ENCODE data around the gene CES2.
A peak's percentile ranks its signal among the peaks of the same experiment; 100 is the strongest.

Gene CES2

GRCh38 chr16:66902648-66903543, 32.4 kb upstream of the CES2 start:
- no peak for DNase-seq (ENCODE audit: low spot score)
- peak overlapping the region; percentile 18 for H3K4me3 ChIP-seq
- TF ChIP-seq CTCF (IDR thresholded peaks at IDR 0.05) = no peak
- peak overlapping the region; percentile 95 to 97 for H3K27ac ChIP-seq

GRCh38 chr16:66903544-66904427, 31.5 kb upstream of the CES2 start:
- peak overlapping the region; percentile 95 to 97 for H3K27ac ChIP-seq
- peak overlapping the region; percentile 18 for H3K4me3 ChIP-seq
- no peak for TF ChIP-seq CTCF (IDR thresholded peaks at IDR 0.05)
- no peak for DNase-seq (ENCODE audit: low spot score)

- no peak for TF ChIP-seq CTCF (IDR thresholded peaks at IDR 0.05)
- no peak overlapping the region for H3K4me3 ChIP-seq
- H3K27ac ChIP-seq = peak overlapping the region; percentile 95 to 97
- no peak for DNase-seq (ENCODE audit: low spot score)
These were observed 30.9 kb upstream of the CES2 start for GRCh38 chr16:66904428-66904845.

- no peak for TF ChIP-seq CTCF (IDR thresholded peaks at IDR 0.05)
- peak overlapping the region; percentile 29 for H3K4me3 ChIP-seq
- peak overlapping the region; percentile 95 to 97 for H3K27ac ChIP-seq
- no peak for DNase-seq (ENCODE audit: low spot score)
These were observed 30.3 kb upstream of the CES2 start for GRCh38 chr16:66904846-66905632.

GRCh38 chr16:66905633-66906539, 29.4 kb upstream of the CES2 start:
- no peak overlapping the region for H3K4me3 ChIP-seq
- no peak for TF ChIP-seq CTCF (IDR thresholded peaks at IDR 0.05)
- no peak for DNase-seq (ENCODE audit: low spot score)
- H3K27ac ChIP-seq = peak overlapping the region; percentile 95 to 97
